Cardiac septum (tissue), 1 donor: Measurements from ENCODE around the gene GABRA4. TPM values are rescaled to one million over a fixed set of nuclear protein-coding genes. Genes with fewer than 3 reads are reported as not detected.

Experiments used
- DNase-seq: peaks from one replicate; pipeline ENCODE4 v3.0.0-alpha.2; 2020; ENCODE audit warnings: low spot score
- intact Hi-C: fragments of 100-400 bp; cut with DNase I; formaldehyde crosslinking; loops from one replicate; pipeline ENCODE4 v1.14.0; 2022
- total RNA-seq: library from RNA; stranded (reverse); fragmentation: NEBNext Ultra II Directional; extraction: Animal tissue kit (Norgen Biotek cat#: 25700); gene quantifications from one replicate; pipeline ENCODE4 v1.2.1, GENCODE V29; 2021
- donor health status: DM: no; HTN: no; CAD: no.

Gene GABRA4
- total RNA-seq, 1 donor from 2014 or later = 65.5 TPM

GRCh38 chr4:46945062-46945461, 48.3 kb downstream of the GABRA4 start:
- intact Hi-C loops = loop anchor here (2.0 kb wide), 1 partner anchor 48 kb away; the partner anchor contains the start of gene GABRA4
- DNase-seq = no peak

- no peak for DNase-seq
- intact Hi-C loops = loop anchor here (2.0 kb wide), 1 partner anchor 48 kb away; the partner anchor contains the start of gene GABRA4
Observed at GRCh38 chr4:46944345-46944744, 49.0 kb downstream of the GABRA4 start.

- DNase-seq = no peak
- intact Hi-C loops = loop anchor here (10.0 kb wide), 2 partner anchors 187 to 447 kb away; no protein-coding TSS in a partner anchor
Observed at GRCh38 chr4:46937493-46937892, 55.9 kb downstream of the GABRA4 start.

GRCh38 chr4:46934726-46935125, 58.7 kb downstream of the GABRA4 start:
- DNase-seq = no peak
- intact Hi-C loops = loop anchor here (5.0 to 10.0 kb wide), 3 partner anchors 68 to 450 kb away; no protein-coding TSS in a partner anchor

- no peak for DNase-seq
- intact Hi-C loops = loop anchor here (2.0 to 10.0 kb wide), 4 partner anchors 69 to 451 kb away; no protein-coding TSS in a partner anchor
Observed at GRCh38 chr4:46933686-46934085, 59.7 kb downstream of the GABRA4 start.

GRCh38 chr4:46931981-46932380, 61.4 kb downstream of the GABRA4 start:
- no peak for DNase-seq
- intact Hi-C loops = loop anchor here (2.0 to 10.0 kb wide), 4 partner anchors 70 to 453 kb away; no protein-coding TSS in a partner anchor

GRCh38 chr4:46930891-46931290, 62.5 kb downstream of the GABRA4 start:
- intact Hi-C loops = loop anchor here (5.0 to 10.0 kb wide), 3 partner anchors 71 to 454 kb away; no protein-coding TSS in a partner anchor
- no peak for DNase-seq

GRCh38 chr4:46927201-46927600, 66.2 kb downstream of the GABRA4 start:
- intact Hi-C loops = no loop called here

GRCh38 chr4:46924789-46925529, 68.4 kb downstream of the GABRA4 start:
- no peak for DNase-seq
- intact Hi-C loops = no loop called here

More at GRCh38 chr4:46927201-46927600, 66.2 kb downstream of the GABRA4 start:
- DNase-seq = no peak

GRCh38 chr4:46922205-46922604, 71.2 kb downstream of the GABRA4 start:
- no peak for DNase-seq
- intact Hi-C loops = no loop called here

GRCh38 chr4:46909078-46909477, 84.3 kb downstream of the GABRA4 start, which contains the start of gene COX7B2:
TSS of gene COX7B2 (minus strand) at chr4:46909245. CDS start at chr4:46735192, 174,053 bp downstream.
- DNase-seq = no peak
- intact Hi-C loops = no loop called here

GRCh38 chr4:46908148-46908547, 85.2 kb downstream of the GABRA4 start:
- intact Hi-C loops = no loop called here
- no peak for DNase-seq

- intact Hi-C loops = no loop called here
- no peak for DNase-seq
Observed at GRCh38 chr4:46900082-46900481, 93.3 kb downstream of the GABRA4 start.

GRCh38 chr4:46894826-46895225, 98.6 kb downstream of the GABRA4 start:
- intact Hi-C loops = no loop called here

GRCh38 chr4:46890056-46890455, 103.3 kb downstream of the GABRA4 start:
- intact Hi-C loops = no loop called here
- no peak for DNase-seq

More at GRCh38 chr4:46894826-46895225, 98.6 kb downstream of the GABRA4 start:
- DNase-seq = no peak

- DNase-seq = no peak
- intact Hi-C loops = no loop called here
Observed at GRCh38 chr4:46889410-46889809, 104.0 kb downstream of the GABRA4 start.

GRCh38 chr4:46886711-46887110, 106.7 kb downstream of the GABRA4 start:
- intact Hi-C loops = no loop called here

GRCh38 chr4:46878641-46879040, 114.7 kb downstream of the GABRA4 start:
- DNase-seq = no peak
- intact Hi-C loops = no loop called here

More at GRCh38 chr4:46886711-46887110, 106.7 kb downstream of the GABRA4 start:
- DNase-seq = no peak

- DNase-seq = no peak
- intact Hi-C loops = no loop called here
Observed at GRCh38 chr4:46874811-46875210, 118.6 kb downstream of the GABRA4 start.

GRCh38 chr4:46870411-46870810, 123.0 kb downstream of the GABRA4 start:
- DNase-seq = no peak
- intact Hi-C loops = no loop called here
